ENCODE data around the gene HOXD12.

The HOXD12 gene

GRCh38 chr2:176107731-176108181 lies 8.2 kb downstream of the HOXD12 start:
- DNase-seq: no peak

GRCh38 chr2:176109192-176109901 lies 9.8 kb downstream of the HOXD12 start:
- no peak for DNase-seq

GRCh38 chr2:176109946-176110345 lies 10.4 kb downstream of the HOXD12 start:
- DNase-seq: no peak

GRCh38 chr2:176110415-176111308 lies 11.1 kb downstream of the HOXD12 start:
- no peak for DNase-seq

GRCh38 chr2:176111309-176111663 lies 11.7 kb downstream of the HOXD12 start:
- peak; percentile 40 for DNase-seq

GRCh38 chr2:176111846-176112374 lies 12.3 kb downstream of the HOXD12 start:
- no peak for DNase-seq

GRCh38 chr2:176112375-176113302 lies 13.0 kb downstream of the HOXD12 start:
- no peak for DNase-seq

- DNase-seq: no peak
Measured at GRCh38 chr2:176114120-176114929, 14.7 kb downstream of the HOXD12 start.

GRCh38 chr2:176114930-176115625 lies 15.5 kb downstream of the HOXD12 start:
- DNase-seq: no peak

- no peak for DNase-seq
Measured at GRCh38 chr2:176115883-176116813, 16.6 kb downstream of the HOXD12 start, which contains the start of gene HOXD10. Gene HOXD10, plus strand, starts transcription at chr2:176116778. Its CDS starts 56 bp downstream, at chr2:176116834.

- DNase-seq: no peak
Measured at GRCh38 chr2:176117162-176117822, 17.7 kb downstream of the HOXD12 start.

GRCh38 chr2:176117823-176118371 lies 18.3 kb downstream of the HOXD12 start:
- no peak for DNase-seq

GRCh38 chr2:176118601-176119339 lies 19.2 kb downstream of the HOXD12 start:
- DNase-seq: peak; percentile 18

GRCh38 chr2:176120364-176121189 lies 21.0 kb downstream of the HOXD12 start:
- no peak for DNase-seq

GRCh38 chr2:176121190-176122051 lies 21.8 kb downstream of the HOXD12 start:
- DNase-seq: no peak

- no peak for DNase-seq
Measured at GRCh38 chr2:176122052-176122682, 22.6 kb downstream of the HOXD12 start.

Measured in activated CD4-positive, alpha-beta T cell treated with anti-CD3 and anti-CD28 coated beads, Interleukin-2, amount 50 U/mL, for 16 hours (primary cell).